ENCODE data around the gene WNT9A.
"Not testable (repeated sequence)": the region's sequence is repeated elsewhere in the genome, so short reads cannot be mapped to it uniquely, and the experiment has no call there.

DNA sequence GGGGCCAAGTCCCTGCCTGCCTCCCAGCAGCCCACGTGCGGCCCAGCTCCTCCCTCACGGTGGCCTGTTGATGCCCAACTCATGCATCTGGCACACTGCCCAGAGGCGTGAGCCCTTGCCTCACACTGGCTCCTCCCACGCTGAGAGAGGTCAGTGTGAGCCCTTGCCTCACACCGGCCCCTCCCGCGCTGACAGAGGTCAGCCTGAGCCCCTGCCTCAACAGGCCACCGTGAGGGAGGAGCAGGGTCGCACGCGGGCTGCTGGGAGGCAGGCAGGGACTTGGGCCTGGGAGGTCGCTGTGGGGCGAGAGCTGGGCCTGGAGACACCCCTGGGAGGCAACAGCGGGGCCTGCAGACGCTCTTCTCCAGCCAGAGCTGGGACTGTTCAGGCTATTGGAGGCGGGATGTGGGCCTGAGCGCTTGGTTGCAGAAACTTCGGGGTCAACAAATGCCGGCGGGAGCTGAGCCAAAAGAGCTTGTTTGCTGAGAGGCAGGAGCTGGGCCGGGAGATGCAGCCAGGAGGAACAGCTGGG lies 25.2 kb upstream of the WNT9A start:
- TF ChIP-seq, protein P1, sequence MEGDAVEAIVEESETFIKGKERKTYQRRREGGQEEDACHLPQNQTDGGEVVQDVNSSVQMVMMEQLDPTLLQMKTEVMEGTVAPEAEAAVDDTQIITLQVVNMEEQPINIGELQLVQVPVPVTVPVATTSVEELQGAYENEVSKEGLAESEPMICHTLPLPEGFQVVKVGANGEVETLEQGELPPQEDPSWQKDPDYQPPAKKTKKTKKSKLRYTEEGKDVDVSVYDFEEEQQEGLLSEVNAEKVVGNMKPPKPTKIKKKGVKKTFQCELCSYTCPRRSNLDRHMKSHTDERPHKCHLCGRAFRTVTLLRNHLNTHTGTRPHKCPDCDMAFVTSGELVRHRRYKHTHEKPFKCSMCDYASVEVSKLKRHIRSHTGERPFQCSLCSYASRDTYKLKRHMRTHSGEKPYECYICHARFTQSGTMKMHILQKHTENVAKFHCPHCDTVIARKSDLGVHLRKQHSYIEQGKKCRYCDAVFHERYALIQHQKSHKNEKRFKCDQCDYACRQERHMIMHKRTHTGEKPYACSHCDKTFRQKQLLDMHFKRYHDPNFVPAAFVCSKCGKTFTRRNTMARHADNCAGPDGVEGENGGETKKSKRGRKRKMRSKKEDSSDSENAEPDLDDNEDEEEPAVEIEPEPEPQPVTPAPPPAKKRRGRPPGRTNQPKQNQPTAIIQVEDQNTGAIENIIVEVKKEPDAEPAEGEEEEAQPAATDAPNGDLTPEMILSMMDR (conservative IDR thresholded peaks at IDR 0.05; ENCODE audit: low read length) = not testable (repeated sequence)
- TF ChIP-seq EZH2phosphoT487 (IDR thresholded peaks at IDR 0.05; ENCODE audit: borderline replicate concordance, low read depth, low read length) = not testable (repeated sequence)
